Neural cell (in vitro differentiated cells): ENCODE data around the gene TSGA10. TPM values are rescaled to one million over a fixed set of nuclear protein-coding genes. Genes with fewer than 3 reads are reported as not detected.

Experiments used
- H2AFZ ChIP-seq: fragments of 200-600, 300-800 bp; sonication (generic), shearing (Covaris generic); 2 replicates; pipeline ENCODE4 v1.6.0; 2014; ENCODE audit warnings: low read depth, mild to moderate bottlenecking, antibody characterized with exemption, low read length, moderate library complexity
- H3F3A ChIP-seq: fragments of 200-600 bp; shearing (Covaris generic); 2 replicates; pipeline ENCODE4 v1.6.1; 2016; ENCODE audit warnings: mild to moderate bottlenecking, moderate library complexity, mixed read lengths, antibody characterized with exemption, low read length; ENCODE audit not compliant: insufficient read depth, poor library complexity, severe bottlenecking
- H3K27ac ChIP-seq: fragments of 200-600, 300-800 bp; sonication (generic), shearing (Covaris generic); 2 replicates; pipeline ENCODE4 v1.5.1; 2014; ENCODE audit warnings: mild to moderate bottlenecking, low read length, moderate library complexity
- H3K27me3 ChIP-seq: fragments of 300-800, 200-600 bp; sonication (generic), shearing (Covaris generic); 2 replicates; pipeline ENCODE4 v1.6.0; 2014; ENCODE audit warnings: mild to moderate bottlenecking, low read depth, low read length, moderate library complexity; ENCODE audit not compliant: insufficient read depth
- H3K36me3 ChIP-seq: fragments of 300-800, 200-600 bp; sonication (generic), shearing (Covaris generic); 2 replicates; pipeline ENCODE4 v1.5.1; 2014; ENCODE audit warnings: mild to moderate bottlenecking, antibody characterized with exemption, low read length, moderate library complexity; ENCODE audit not compliant: insufficient read depth
- H3K4me2 ChIP-seq: fragments of 300-800, 200-600 bp; sonication (generic), shearing (Covaris generic); 2 replicates; pipeline ENCODE4 v1.6.0; 2014; ENCODE audit warnings: mild to moderate bottlenecking, low read length
- H3K4me3 ChIP-seq: fragments of 300-800, 200-600 bp; sonication (generic), shearing (Covaris generic); 2 replicates; pipeline ENCODE4 v1.5.1; 2014; ENCODE audit warnings: mild to moderate bottlenecking, low read length, moderate library complexity
- H3K79me2 ChIP-seq: fragments of 200-600 bp; shearing (Covaris generic); replicated peaks from 2 replicates; pipeline ENCODE4 v1.6.0; 2014; ENCODE audit warnings: mild to moderate bottlenecking, low read length, moderate library complexity; ENCODE audit not compliant: insufficient read depth
- H3K9ac ChIP-seq: fragments of 300-800, 200-600 bp; sonication (generic), shearing (Covaris generic); 2 replicates; pipeline ENCODE4 v1.6.1; 2016; ENCODE audit warnings: mild to moderate bottlenecking, low read length, mixed read lengths
- H3K9me2 ChIP-seq: fragments of 200-600 bp; shearing (Covaris generic); 2 replicates; pipeline ENCODE4 v1.6.1; 2016; ENCODE audit warnings: mild to moderate bottlenecking, low read length, mixed read lengths; ENCODE audit not compliant: insufficient read depth
- H3K9me3 ChIP-seq: fragments of 200-600, 300-800 bp; sonication (generic), shearing (Covaris generic); 2 replicates; pipeline ENCODE4 v1.6.1; 2016; ENCODE audit warnings: mild to moderate bottlenecking, mixed run types, low read length, moderate library complexity, mixed read lengths
- H4K20me1 ChIP-seq: fragments of 200-600 bp; shearing (Covaris generic); 2 replicates; pipeline ENCODE4 v1.6.1; 2016; ENCODE audit warnings: mild to moderate bottlenecking, mixed run types; ENCODE audit not compliant: insufficient read depth
- EP300 ChIP-seq: fragments of 450-650 bp; conservative IDR thresholded peaks from 2 replicates; pipeline ENCODE4 v1.6.1; 2014; ENCODE audit warnings: antibody characterized with exemption, mild to moderate bottlenecking, moderate library complexity; ENCODE audit not compliant: poor library complexity, severe bottlenecking
- EZH2 ChIP-seq: fragments of 200-600, 300-800 bp; shearing (Covaris generic), sonication (generic); IDR thresholded peaks from 2 replicates; pipeline ENCODE4 v1.6.1; 2014; ENCODE audit warnings: antibody characterized with exemption, low read length, borderline replicate concordance, mild to moderate bottlenecking; ENCODE audit not compliant: insufficient read depth, poor library complexity, severe bottlenecking
- MXI1 ChIP-seq: fragments of 450-650 bp; conservative IDR thresholded peaks from 2 replicates; pipeline ENCODE4 v1.6.1; 2014; ENCODE audit warnings: antibody characterized with exemption, mild to moderate bottlenecking; ENCODE audit not compliant: poor library complexity, severe bottlenecking
- POLR2AphosphoS5 ChIP-seq: IDR thresholded peaks from 2 replicates; pipeline ENCODE4 v1.6.1; 2012
- RAD21 ChIP-seq: fragments of 450-650 bp; conservative IDR thresholded peaks from 2 replicates; pipeline ENCODE4 v1.6.1; 2014; ENCODE audit warnings: antibody characterized with exemption, mild to moderate bottlenecking, moderate library complexity
- SMC3 ChIP-seq: fragments of 450-650 bp; conservative IDR thresholded peaks from 2 replicates; pipeline ENCODE4 v1.6.1; 2014; ENCODE audit warnings: antibody characterized with exemption, mild to moderate bottlenecking, moderate library complexity; ENCODE audit not compliant: poor library complexity
- TAF1 ChIP-seq: IDR thresholded peaks from 2 replicates; pipeline ENCODE4 v1.6.1; 2012; ENCODE audit warnings: low read depth
- polyA plus RNA-seq: library from polyadenylated mRNA; depleted of rRNA; stranded (reverse); fragments of >200 nt; gene quantifications from 2 replicates; pipeline ENCODE4 v1.2.3, GENCODE V29; 2014
- TF ChIP-seq, protein P1 (sequence below): fragments of 450-650 bp; IDR thresholded peaks from 2 replicates; pipeline ENCODE4 v1.5.1; 2014; ENCODE audit warnings: antibody characterized with exemption, mild to moderate bottlenecking, moderate library complexity; ENCODE audit not compliant: poor library complexity, severe bottlenecking
- TF ChIP-seq, protein P2 (sequence below): IDR thresholded peaks from 2 replicates; pipeline ENCODE4 v1.6.1; 2012; ENCODE audit warnings: borderline replicate concordance

TSGA10 gene
- polyA plus RNA-seq, 1 donor from 2014 or later: 8.0 TPM

DNA sequence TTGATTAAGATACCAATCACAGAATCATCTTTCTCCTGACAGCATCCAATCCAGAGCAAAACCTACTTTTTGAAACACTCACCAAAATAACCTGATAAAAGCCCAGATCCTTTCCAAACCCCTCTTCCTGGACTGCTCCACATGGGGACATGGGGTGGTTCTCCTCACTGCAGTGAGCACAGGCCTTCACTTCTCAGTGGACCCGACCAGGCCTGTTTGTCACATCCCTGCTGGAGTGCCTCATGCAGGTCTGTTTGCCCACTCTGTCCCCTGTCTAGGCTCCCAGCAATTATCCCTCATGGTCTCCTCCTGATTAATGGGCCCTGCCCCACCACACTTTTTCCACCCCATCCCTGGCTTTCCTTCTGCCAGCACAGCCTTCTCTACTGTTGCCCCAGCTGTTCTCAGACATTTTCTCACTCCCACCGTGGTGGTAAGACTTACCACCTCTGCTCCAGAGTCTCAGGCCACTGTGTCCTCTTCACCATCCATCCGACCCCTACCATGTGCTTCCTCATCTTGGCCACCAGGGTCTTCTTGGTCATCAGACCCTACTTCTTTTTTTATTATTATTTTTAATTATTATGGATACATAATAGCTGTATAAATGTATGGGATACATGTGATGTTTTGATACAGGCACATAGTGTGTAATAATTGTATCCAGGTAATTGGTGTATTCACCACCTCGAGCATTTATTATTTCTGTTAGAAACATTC is 47.4 kb upstream of the TSGA10 start:
- Histone ChIP-seq H3K27ac (no peak overlapping the region), H3K27me3 (no peaks in the 10 kb centered on the region), H3K9ac (no peak overlapping the region), H3K4me2 (no peak overlapping the region), H3F3A (no peaks in the 10 kb centered on the region), H3K9me2 (no peaks in the 10 kb centered on the region), H2AFZ (no peak overlapping the region), H3K4me3 (no peak overlapping the region), H3K9me3 (no peaks in the 10 kb centered on the region), H3K36me3 (peaks cover 5% of the 10 kb centered on the region), H4K20me1 (no peaks in the 10 kb centered on the region), H3K79me2 (no peaks in the 10 kb centered on the region)
- no peak for TF ChIP-seq RAD21
- TF ChIP-seq MXI1: no peak
- no peak for TF ChIP-seq EZH2
- TF ChIP-seq, protein P1, sequence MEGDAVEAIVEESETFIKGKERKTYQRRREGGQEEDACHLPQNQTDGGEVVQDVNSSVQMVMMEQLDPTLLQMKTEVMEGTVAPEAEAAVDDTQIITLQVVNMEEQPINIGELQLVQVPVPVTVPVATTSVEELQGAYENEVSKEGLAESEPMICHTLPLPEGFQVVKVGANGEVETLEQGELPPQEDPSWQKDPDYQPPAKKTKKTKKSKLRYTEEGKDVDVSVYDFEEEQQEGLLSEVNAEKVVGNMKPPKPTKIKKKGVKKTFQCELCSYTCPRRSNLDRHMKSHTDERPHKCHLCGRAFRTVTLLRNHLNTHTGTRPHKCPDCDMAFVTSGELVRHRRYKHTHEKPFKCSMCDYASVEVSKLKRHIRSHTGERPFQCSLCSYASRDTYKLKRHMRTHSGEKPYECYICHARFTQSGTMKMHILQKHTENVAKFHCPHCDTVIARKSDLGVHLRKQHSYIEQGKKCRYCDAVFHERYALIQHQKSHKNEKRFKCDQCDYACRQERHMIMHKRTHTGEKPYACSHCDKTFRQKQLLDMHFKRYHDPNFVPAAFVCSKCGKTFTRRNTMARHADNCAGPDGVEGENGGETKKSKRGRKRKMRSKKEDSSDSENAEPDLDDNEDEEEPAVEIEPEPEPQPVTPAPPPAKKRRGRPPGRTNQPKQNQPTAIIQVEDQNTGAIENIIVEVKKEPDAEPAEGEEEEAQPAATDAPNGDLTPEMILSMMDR: no peak
- TF ChIP-seq, protein P2, sequence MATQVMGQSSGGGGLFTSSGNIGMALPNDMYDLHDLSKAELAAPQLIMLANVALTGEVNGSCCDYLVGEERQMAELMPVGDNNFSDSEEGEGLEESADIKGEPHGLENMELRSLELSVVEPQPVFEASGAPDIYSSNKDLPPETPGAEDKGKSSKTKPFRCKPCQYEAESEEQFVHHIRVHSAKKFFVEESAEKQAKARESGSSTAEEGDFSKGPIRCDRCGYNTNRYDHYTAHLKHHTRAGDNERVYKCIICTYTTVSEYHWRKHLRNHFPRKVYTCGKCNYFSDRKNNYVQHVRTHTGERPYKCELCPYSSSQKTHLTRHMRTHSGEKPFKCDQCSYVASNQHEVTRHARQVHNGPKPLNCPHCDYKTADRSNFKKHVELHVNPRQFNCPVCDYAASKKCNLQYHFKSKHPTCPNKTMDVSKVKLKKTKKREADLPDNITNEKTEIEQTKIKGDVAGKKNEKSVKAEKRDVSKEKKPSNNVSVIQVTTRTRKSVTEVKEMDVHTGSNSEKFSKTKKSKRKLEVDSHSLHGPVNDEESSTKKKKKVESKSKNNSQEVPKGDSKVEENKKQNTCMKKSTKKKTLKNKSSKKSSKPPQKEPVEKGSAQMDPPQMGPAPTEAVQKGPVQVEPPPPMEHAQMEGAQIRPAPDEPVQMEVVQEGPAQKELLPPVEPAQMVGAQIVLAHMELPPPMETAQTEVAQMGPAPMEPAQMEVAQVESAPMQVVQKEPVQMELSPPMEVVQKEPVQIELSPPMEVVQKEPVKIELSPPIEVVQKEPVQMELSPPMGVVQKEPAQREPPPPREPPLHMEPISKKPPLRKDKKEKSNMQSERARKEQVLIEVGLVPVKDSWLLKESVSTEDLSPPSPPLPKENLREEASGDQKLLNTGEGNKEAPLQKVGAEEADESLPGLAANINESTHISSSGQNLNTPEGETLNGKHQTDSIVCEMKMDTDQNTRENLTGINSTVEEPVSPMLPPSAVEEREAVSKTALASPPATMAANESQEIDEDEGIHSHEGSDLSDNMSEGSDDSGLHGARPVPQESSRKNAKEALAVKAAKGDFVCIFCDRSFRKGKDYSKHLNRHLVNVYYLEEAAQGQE: no peak
- TF ChIP-seq POLR2AphosphoS5: no peak
- no peak for TF ChIP-seq SMC3
- TF ChIP-seq EP300: no peak
- TF ChIP-seq TAF1: no peak

DNA sequence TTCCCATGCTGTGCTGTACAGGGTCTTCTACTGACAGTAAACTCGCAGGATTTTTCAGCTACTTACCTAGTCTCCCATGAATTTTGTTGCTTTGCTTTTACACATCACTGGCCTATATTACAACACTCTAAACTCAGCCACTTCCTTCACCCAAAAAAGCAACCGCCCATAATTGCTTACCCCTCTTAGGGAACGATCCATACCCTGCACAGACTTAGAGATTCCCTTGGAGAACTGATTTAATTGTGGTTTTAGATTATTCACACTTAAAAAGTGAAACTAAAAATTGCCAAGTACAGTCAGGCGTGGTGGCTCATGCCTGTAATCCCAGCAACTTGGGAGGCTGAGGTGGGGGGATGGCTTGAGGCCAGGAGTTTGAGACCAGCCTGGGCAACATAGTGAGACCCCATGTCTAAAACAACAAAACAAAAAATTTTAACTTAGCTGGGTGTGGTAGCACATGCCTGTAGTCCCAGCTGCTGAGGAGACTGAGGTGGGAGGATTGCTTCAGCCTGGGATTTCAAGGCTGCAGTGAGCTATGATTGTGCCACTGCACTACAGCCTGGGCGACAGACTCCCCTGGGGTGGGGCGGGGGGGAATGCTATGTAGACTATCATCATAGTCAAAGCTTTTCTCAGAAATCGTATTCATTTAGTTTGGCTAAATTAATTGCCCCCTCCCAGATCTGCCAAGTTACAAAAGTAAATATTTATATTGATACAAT is 45.5 kb upstream of the TSGA10 start:
- no peak overlapping the region for H3K4me2 ChIP-seq
- H3K9ac ChIP-seq: no peak overlapping the region
- H3K9me2 ChIP-seq: no peaks in the 10 kb centered on the region
- H3K4me3 ChIP-seq: no peak overlapping the region
- H3K36me3 ChIP-seq: peaks cover 5% of the 10 kb centered on the region
- H4K20me1 ChIP-seq: no peaks in the 10 kb centered on the region
- no peaks in the 10 kb centered on the region for H3K27me3 ChIP-seq
- H3K9me3 ChIP-seq: no peaks in the 10 kb centered on the region
- no peak for TF ChIP-seq MXI1
- no peak for TF ChIP-seq EP300
- TF ChIP-seq POLR2AphosphoS5: no peak
- TF ChIP-seq, protein P1: no peak
- no peak for TF ChIP-seq EZH2
- TF ChIP-seq RAD21: no peak
- TF ChIP-seq TAF1: no peak
- TF ChIP-seq, protein P2: no peak
- TF ChIP-seq SMC3: no peak
- H3K27ac ChIP-seq: no peak overlapping the region
- no peaks in the 10 kb centered on the region for H3F3A ChIP-seq
- no peak overlapping the region for H2AFZ ChIP-seq
- H3K79me2 ChIP-seq: no peaks in the 10 kb centered on the region
